ENCODE data around the gene CMSS1. TPM values are rescaled to one million over a fixed set of nuclear protein-coding genes. Genes with fewer than 3 reads are reported as not detected.

Gene CMSS1
- total RNA-seq, 1 experiment from 2014 or later, result 86.3 TPM

DNA sequence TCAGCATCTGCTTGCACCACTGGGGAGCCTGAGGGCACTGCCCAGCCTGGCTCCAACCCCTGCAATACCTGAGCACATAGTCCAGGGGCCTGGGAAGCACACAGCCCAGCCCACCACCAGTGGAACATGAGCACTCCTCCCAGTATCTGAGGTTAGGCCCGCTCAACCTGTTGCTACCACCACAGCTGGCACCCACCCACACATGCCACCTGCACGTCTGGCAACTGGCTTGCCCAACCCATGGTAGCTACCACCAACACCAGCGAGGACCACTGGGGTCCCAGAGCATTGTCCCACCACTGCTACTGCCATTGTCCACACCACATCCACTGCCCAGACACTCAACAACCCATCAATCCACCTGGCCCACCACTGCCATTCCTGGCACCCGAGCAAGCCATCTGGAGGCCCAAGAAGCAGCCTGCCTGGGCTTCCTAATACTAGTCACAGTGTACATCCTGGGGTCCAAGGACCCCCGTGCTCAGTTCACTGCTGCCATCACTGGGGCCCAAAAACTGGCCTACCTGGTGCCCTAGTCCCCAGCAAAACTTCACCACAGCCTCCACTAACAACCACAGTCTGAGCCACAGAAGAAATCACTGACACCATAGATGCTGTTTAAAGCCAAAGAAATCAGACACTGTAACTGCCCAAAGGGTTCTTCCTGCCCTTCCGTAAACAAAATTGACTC lies 381.1 kb downstream of the CMSS1 start:
- no peak overlapping the region for H3K4me3 ChIP-seq (ENCODE audit: low read depth in 2 of 2, low read length in 2 of 2)
- H3K36me3 ChIP-seq (ENCODE audit: control insufficient read depth, insufficient read depth, low read length), result no peaks in the 10 kb centered on the region
- no TSS peak for BruUV-seq (replicated peaks)
- no peaks in the 10 kb centered on the region for H3K9me3 ChIP-seq (ENCODE audit: control insufficient read depth, insufficient read depth, low read depth, low read length)
- H3K4me1 ChIP-seq (ENCODE audit: control insufficient read depth, insufficient read depth, low read length), result no peaks in the 10 kb centered on the region
- ATAC-seq (no peak), DNase-seq (ENCODE audit: low read depth, low spot score) (no peak)
- H3K27ac ChIP-seq (ENCODE audit: low read length), result no peak overlapping the region
- intact Hi-C loops (cut with micrococcal nuclease; ENCODE audit: unreplicated experiment) (no loop called here), in situ Hi-C loops (cut with HindIII; ENCODE audit: low pct_unique_long_range_greater_than_20kb, low sequenced_read_pairs) (no loop called here)
- ChIA-PET POLR2A (no interaction called here), CTCF (no interaction called here)
- no peak for TF ChIP-seq REST (IDR thresholded peaks at IDR 0.05; ENCODE audit: insufficient read depth in 1 of 2, low read depth in 2 of 2, low read length in 1 of 2)
- TF ChIP-seq, protein P1, sequence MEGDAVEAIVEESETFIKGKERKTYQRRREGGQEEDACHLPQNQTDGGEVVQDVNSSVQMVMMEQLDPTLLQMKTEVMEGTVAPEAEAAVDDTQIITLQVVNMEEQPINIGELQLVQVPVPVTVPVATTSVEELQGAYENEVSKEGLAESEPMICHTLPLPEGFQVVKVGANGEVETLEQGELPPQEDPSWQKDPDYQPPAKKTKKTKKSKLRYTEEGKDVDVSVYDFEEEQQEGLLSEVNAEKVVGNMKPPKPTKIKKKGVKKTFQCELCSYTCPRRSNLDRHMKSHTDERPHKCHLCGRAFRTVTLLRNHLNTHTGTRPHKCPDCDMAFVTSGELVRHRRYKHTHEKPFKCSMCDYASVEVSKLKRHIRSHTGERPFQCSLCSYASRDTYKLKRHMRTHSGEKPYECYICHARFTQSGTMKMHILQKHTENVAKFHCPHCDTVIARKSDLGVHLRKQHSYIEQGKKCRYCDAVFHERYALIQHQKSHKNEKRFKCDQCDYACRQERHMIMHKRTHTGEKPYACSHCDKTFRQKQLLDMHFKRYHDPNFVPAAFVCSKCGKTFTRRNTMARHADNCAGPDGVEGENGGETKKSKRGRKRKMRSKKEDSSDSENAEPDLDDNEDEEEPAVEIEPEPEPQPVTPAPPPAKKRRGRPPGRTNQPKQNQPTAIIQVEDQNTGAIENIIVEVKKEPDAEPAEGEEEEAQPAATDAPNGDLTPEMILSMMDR (IDR thresholded peaks at IDR 0.05), result no peak
- no peak for TF ChIP-seq SIN3A (IDR thresholded peaks at IDR 0.05; ENCODE audit: borderline replicate concordance, insufficient read depth, low read depth, low read length)
- no peak for TF ChIP-seq POLR2AphosphoS5 (IDR thresholded peaks at IDR 0.05; ENCODE audit: low read depth, low read length)
- no peak for TF ChIP-seq TCF7L2 (IDR thresholded peaks at IDR 0.05; ENCODE audit: low read depth, low read length)
- H3K27me3 ChIP-seq (ENCODE audit: control insufficient read depth, insufficient read depth, low read length), result no peaks in the 10 kb centered on the region

- Histone ChIP-seq H3K4me3 (ENCODE audit: low read depth in 2 of 2, low read length in 2 of 2) (no peak overlapping the region), H3K27me3 (ENCODE audit: control insufficient read depth, insufficient read depth, low read length) (no peaks in the 10 kb centered on the region), H3K36me3 (ENCODE audit: control insufficient read depth, insufficient read depth, low read length) (no peaks in the 10 kb centered on the region), H3K4me1 (ENCODE audit: control insufficient read depth, insufficient read depth, low read length) (no peaks in the 10 kb centered on the region), H3K9me3 (ENCODE audit: control insufficient read depth, insufficient read depth, low read depth, low read length) (no peaks in the 10 kb centered on the region), H3K27ac (ENCODE audit: low read length) (no peak overlapping the region)
- in situ Hi-C loops (cut with HindIII; ENCODE audit: low pct_unique_long_range_greater_than_20kb, low sequenced_read_pairs), result no loop called here
- TF ChIP-seq POLR2AphosphoS5 (IDR thresholded peaks at IDR 0.05; ENCODE audit: low read depth, low read length) (no peak), REST (IDR thresholded peaks at IDR 0.05; ENCODE audit: insufficient read depth in 1 of 2, low read depth in 2 of 2, low read length in 1 of 2) (no peak), SIN3A (IDR thresholded peaks at IDR 0.05; ENCODE audit: borderline replicate concordance, insufficient read depth, low read depth, low read length) (no peak), TCF7L2 (IDR thresholded peaks at IDR 0.05; ENCODE audit: low read depth, low read length) (no peak)
- TF ChIP-seq, protein P1 (IDR thresholded peaks at IDR 0.05), result no peak
- no peak for ATAC-seq
- CTCF ChIA-PET, result no interaction called here
- POLR2A ChIA-PET, result no interaction called here
- intact Hi-C loops (cut with micrococcal nuclease; ENCODE audit: unreplicated experiment), result no loop called here
- no peak for DNase-seq (ENCODE audit: low read depth, low spot score)
- no TSS peak for BruUV-seq (replicated peaks)
These were observed 387.5 kb downstream of the CMSS1 start for GRCh38 chr3:100205171-100205570.
